Endothelial cell of umbilical vein (primary cell): ENCODE results near the gene PTPRH. TPM values are rescaled to one million over a fixed set of nuclear protein-coding genes. Genes with fewer than 3 reads are reported as not detected.

ENCODE experiments used
- BruUV-seq: library from RNA; stranded (reverse); fragments of 400-500 nt; replicated peaks from 2 replicates; lab custom pipeline; 2021; lab: Mats Ljungman, UMichigan
- CTCF ChIA-PET: fragments of 300-600, 350-600 bp; sonication (Branson Sonifier 250); formaldehyde crosslinking; loops from one replicate; lab custom pipeline; 2021; ENCODE audit warnings: antibody characterized with exemption, inconsistent platforms; lab: Charles Lee
- POLR2A ChIA-PET: fragments of 300-600, 350-600 bp; sonication (Branson Sonifier 250); formaldehyde crosslinking; loops from one replicate; lab custom pipeline; 2021; ENCODE audit warnings: antibody characterized with exemption, inconsistent platforms; lab: Charles Lee
- DNase-seq: peaks from one replicate; pipeline ENCODE4 v3.0.0-alpha.2; 2011; ENCODE audit warnings: low read depth, low spot score
- FAIRE-seq: peaks from 2 replicates; lab custom pipeline; 2011; peaks lifted over from hg19 to GRCh38; lab: Jason Lieb, UNC
- H2AFZ ChIP-seq: 2 replicates; pipeline ENCODE4 v1.6.0; 2012; ENCODE audit warnings: low read depth, low read length, control low read depth, inconsistent platforms
- H3K27ac ChIP-seq: 2 replicates; pipeline ENCODE4 v1.5.1; 2011; ENCODE audit warnings: low read depth, mild to moderate bottlenecking, control low read depth, low read length, moderate library complexity; ENCODE audit not compliant: insufficient read depth
- H3K27me3 ChIP-seq, 2 experiments: 2 replicates each; pipeline versions ENCODE4 v1.6.0 to v1.6.1; 2011; ENCODE audit warnings: low read length in 2 of 2, mixed read lengths in 1 of 2; ENCODE audit not compliant: control insufficient read depth in 2 of 2, insufficient read depth in 2 of 2
- H3K36me3 ChIP-seq, 2 experiments: 2 replicates in 1 of 2; 3 replicates in 1 of 2; pipeline ENCODE4 v1.5.1; 2011; ENCODE audit warnings: low read length in 2 of 2, mild to moderate bottlenecking in 1 of 2, moderate library complexity in 1 of 2; ENCODE audit not compliant: control insufficient read depth in 2 of 2, insufficient read depth in 2 of 2; ENCODE audit errors: extremely low read depth in 1 of 2
- H3K4me1 ChIP-seq: 3 replicates; pipeline ENCODE4 v1.5.1; 2011; ENCODE audit warnings: mild to moderate bottlenecking, low read length; ENCODE audit not compliant: control insufficient read depth, insufficient read depth; ENCODE audit errors: extremely low read depth
- H3K4me2 ChIP-seq: 2 replicates; pipeline ENCODE4 v1.6.1; 2011; ENCODE audit warnings: low read length, control low read depth, mixed read lengths; ENCODE audit not compliant: insufficient read depth
- H3K4me3 ChIP-seq, 3 experiments: fragments of 200-600 bp in 1 of 3; sonication (generic), shearing (Covaris generic) in 1 of 3; replicated peaks in 1 of 3; 2 replicates each; pipeline ENCODE4 v1.5.1; 2011 to 2016; ENCODE audit warnings: control low read depth in 3 of 3, low read length in 3 of 3, mild to moderate bottlenecking in 2 of 3, inconsistent platforms in 1 of 3, low read depth in 1 of 3, moderate library complexity in 1 of 3; ENCODE audit not compliant: insufficient read depth in 1 of 3
- H3K79me2 ChIP-seq: 2 replicates; pipeline ENCODE4 v1.6.0; 2012; ENCODE audit warnings: low read length, inconsistent platforms; ENCODE audit not compliant: control insufficient read depth, insufficient read depth
- H3K9ac ChIP-seq: replicated peaks from 2 replicates; pipeline ENCODE3; 2011; ENCODE audit warnings: low read length, control low read depth; ENCODE audit not compliant: insufficient read depth; ENCODE audit errors: extremely low read depth
- H3K9me1 ChIP-seq: replicated peaks from 3 replicates; pipeline ENCODE4 v1.6.0; 2011; ENCODE audit warnings: mild to moderate bottlenecking, low read length; ENCODE audit not compliant: control insufficient read depth, insufficient read depth; ENCODE audit errors: extremely low read depth
- H3K9me3 ChIP-seq: replicated peaks from 2 replicates; pipeline ENCODE4 v1.5.1; 2012; ENCODE audit warnings: low read length, inconsistent platforms; ENCODE audit not compliant: control insufficient read depth, insufficient read depth
- H4K20me1 ChIP-seq: replicated peaks from 2 replicates; pipeline ENCODE3; 2011; ENCODE audit warnings: mild to moderate bottlenecking, low read length; ENCODE audit not compliant: control insufficient read depth, insufficient read depth; ENCODE audit errors: extremely low read depth
- CTCF ChIP-seq, 2 donors: IDR thresholded peaks; 1 replicate in 1 of 2; 2 replicates in 1 of 2; pipeline ENCODE4 v1.5.1; 2011; ENCODE audit warnings: low read length in 2 of 2, mild to moderate bottlenecking in 2 of 2, moderate library complexity in 2 of 2, control low read depth in 1 of 2, inconsistent platforms in 1 of 2, low read depth in 1 of 2; ENCODE audit not compliant: insufficient read depth in 1 of 2; ENCODE audit errors: extremely low read depth in 1 of 2
- EZH2 ChIP-seq: IDR thresholded peaks from 2 replicates; pipeline ENCODE4 v1.6.1; 2012; ENCODE audit warnings: borderline replicate concordance, low read depth, mild to moderate bottlenecking, moderate library complexity, low read length, inconsistent platforms; ENCODE audit not compliant: severe bottlenecking
- FOS ChIP-seq: IDR thresholded peaks from 2 replicates; pipeline ENCODE4 v1.6.1; 2011; ENCODE audit warnings: mild to moderate bottlenecking, low read length, moderate library complexity, borderline replicate concordance; ENCODE audit not compliant: insufficient read depth
- GATA2 ChIP-seq: IDR thresholded peaks from 2 replicates; pipeline ENCODE4 v1.7.0; 2011; ENCODE audit warnings: low read depth, mild to moderate bottlenecking, moderate library complexity, mixed read lengths, low read length; ENCODE audit not compliant: insufficient read length, insufficient read depth
- JUN ChIP-seq: IDR thresholded peaks from 2 replicates; pipeline ENCODE4 v1.6.1; 2011; ENCODE audit warnings: borderline replicate concordance, low read depth; ENCODE audit not compliant: insufficient read length, insufficient read depth
- MYC ChIP-seq: IDR thresholded peaks from one replicate; pipeline ENCODE4 v1.6.1; 2011; ENCODE audit warnings: mild to moderate bottlenecking, low read depth, low read length
- POLR2A ChIP-seq: IDR thresholded peaks from 2 replicates; pipeline ENCODE4 v1.6.1; 2012; ENCODE audit warnings: low read depth, mild to moderate bottlenecking, control low read depth, low read length
- POLR2AphosphoS5 ChIP-seq: IDR thresholded peaks from 2 replicates; pipeline ENCODE4 v1.6.1; 2012; ENCODE audit warnings: low read depth, mild to moderate bottlenecking, control low read depth, low read length, moderate library complexity; ENCODE audit not compliant: insufficient read depth
- dilution Hi-C: fragments of 300-500 bp; cut with MboI; formaldehyde crosslinking; loops from one replicate; pipeline ENCODE4 v1.15.0; 2019; ENCODE audit warnings: low sequenced_read_pairs; ENCODE audit not compliant: extremely low pct_ligation_motif_present
- intact Hi-C: fragments of 100-400 bp; cut with micrococcal nuclease; formaldehyde crosslinking; loops from one replicate; pipeline ENCODE4 v1.10.0; 2022
- polyA plus RNA-seq, 4 experiments: library from polyadenylated mRNA; depleted of rRNA in 3 of 4; stranded (reverse) in 3 of 4; unstranded in 1 of 4; fragments of >200 nt; gene quantifications; 2 replicates each; pipeline versions ENCODE4 v1.2.1 to v1.2.3, GENCODE V29; 2011 to 2012; ENCODE audit warnings: missing spikeins in 1 of 4
- total RNA-seq: library from RNA; stranded (reverse); gene quantifications from 2 replicates; pipeline ENCODE4 v1.2.3, GENCODE V29; 2021
- TF ChIP-seq, protein P1 (sequence below): IDR thresholded peaks from 2 replicates; pipeline ENCODE4 v1.6.1; 2011; ENCODE audit not compliant: insufficient read depth, insufficient read length

Gene PTPRH
- total and polyA plus RNA-seq, 2 donors (not counting 3 experiments of a cell fraction or from before 2014, with no cell fraction given): 0.14 to 1.00 TPM

DNA sequence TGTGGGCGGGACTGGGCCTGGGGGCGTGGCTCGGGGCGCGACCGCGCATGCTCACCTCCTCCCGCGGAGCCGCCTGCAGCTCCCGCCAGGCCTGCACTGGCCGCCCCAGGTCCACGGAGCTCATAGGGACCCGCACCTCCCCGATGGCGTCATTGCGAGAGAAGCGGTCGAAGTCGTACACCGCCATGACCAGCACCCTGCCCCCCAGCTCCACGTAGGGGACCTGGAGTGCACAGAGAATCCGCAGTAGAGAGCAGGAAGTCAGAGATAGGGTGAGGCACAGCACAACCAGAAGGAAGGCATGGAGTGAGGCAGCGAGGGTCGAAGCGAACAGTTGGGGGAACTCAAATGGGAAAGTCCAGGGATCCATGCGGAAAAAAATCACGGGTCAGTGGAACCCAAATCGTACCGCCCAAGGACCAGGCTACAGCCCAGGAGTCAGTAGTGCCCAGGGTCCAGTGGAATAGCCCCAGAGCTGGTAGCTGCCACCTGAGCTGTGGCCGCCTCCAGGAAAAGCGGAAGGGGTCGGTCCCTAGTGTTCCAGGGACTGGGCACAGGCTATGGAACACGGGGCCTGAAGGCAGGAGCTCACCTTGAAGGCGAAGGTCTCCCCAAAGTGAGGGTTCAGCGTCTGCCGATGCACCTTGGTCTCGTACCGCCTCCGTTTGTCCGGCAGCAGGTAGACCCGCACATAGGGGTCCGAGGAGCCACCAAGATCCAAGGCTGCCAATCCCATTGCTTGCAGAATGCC lies 34.0 kb downstream of the PTPRH start:
- no peak for DNase-seq
- FAIRE-seq: no peak
- no peak overlapping the region for H3K4me3 ChIP-seq

More for the DNA sequence above, 34.0 kb downstream of the PTPRH start:
- ChIA-PET CTCF (interaction anchor here (0.9 to 1.3 kb wide), 3 partner anchors 14 to 34 kb away, joined by 3 to 4 read pairs (median 4); no protein-coding TSS in a partner anchor), POLR2A (no interaction called here)
- dilution Hi-C loops (no loop called here), intact Hi-C loops (no loop called here)
- peaks cover 23 to 33% of the 10 kb centered on the region in 2 experiments for H3K27me3 ChIP-seq
- H4K20me1 ChIP-seq: no peaks in the 10 kb centered on the region
- no peaks in the 10 kb centered on the region for H3K36me3 ChIP-seq
- no peak overlapping the region for H3K27ac ChIP-seq
- no peak overlapping the region for H3K4me2 ChIP-seq
- no peaks in the 10 kb centered on the region for H3K79me2 ChIP-seq
- TF ChIP-seq JUN: no peak
- no peak for TF ChIP-seq FOS
- TF ChIP-seq MYC: no peak
- no peak for TF ChIP-seq POLR2AphosphoS5
- no peak for TF ChIP-seq EZH2
- no peak for TF ChIP-seq GATA2
- TF ChIP-seq, protein P1, sequence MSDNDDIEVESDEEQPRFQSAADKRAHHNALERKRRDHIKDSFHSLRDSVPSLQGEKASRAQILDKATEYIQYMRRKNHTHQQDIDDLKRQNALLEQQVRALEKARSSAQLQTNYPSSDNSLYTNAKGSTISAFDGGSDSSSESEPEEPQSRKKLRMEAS: no peak
- TF ChIP-seq CTCF (IDR thresholded peaks at IDR 0.05; ENCODE audit: extremely low read depth in 1 of 2, insufficient read depth in 1 of 2, low read depth in 1 of 2, low read length in 2 of 2): no peak
- TF ChIP-seq POLR2A: no peak
- H2AFZ ChIP-seq: no peak overlapping the region
- H3K9ac ChIP-seq: no peak overlapping the region
- H3K9me1 ChIP-seq: no peaks in the 10 kb centered on the region
- no TSS peak for BruUV-seq
- no peaks in the 10 kb centered on the region for H3K9me3 ChIP-seq
- no peaks in the 10 kb centered on the region for H3K4me1 ChIP-seq
